H7 (cell line): ENCODE measurements around the gene OR11A1. TPM values are rescaled to one million over a fixed set of nuclear protein-coding genes. Genes with fewer than 3 reads are reported as not detected.

Experiments
- DNase-seq: peaks from one replicate; pipeline ENCODE4 v3.0.0; 2012
- H3K27me3 ChIP-seq: 2 replicates; pipeline ENCODE4 v1.6.0; 2011; ENCODE audit warnings: mild to moderate bottlenecking, low read length; ENCODE audit not compliant: control insufficient read depth, insufficient read depth
- H3K36me3 ChIP-seq: replicated peaks from 2 replicates; pipeline ENCODE4 v1.5.1; 2011; ENCODE audit warnings: low read length; ENCODE audit not compliant: control insufficient read depth, insufficient read depth
- H3K4me3 ChIP-seq: 2 replicates; pipeline ENCODE4 v1.5.1; 2011; ENCODE audit warnings: low read depth, mild to moderate bottlenecking, control low read depth, low read length, moderate library complexity; ENCODE audit not compliant: insufficient read depth
- total RNA-seq: library from RNA; depleted of rRNA; stranded (reverse); fragments of >200 nt; shearing (Covaris generic); gene quantifications from 2 replicates; pipeline ENCODE4 v1.2.3, GENCODE V29; 2014; rRNA removed

OR11A1 gene, protein sequence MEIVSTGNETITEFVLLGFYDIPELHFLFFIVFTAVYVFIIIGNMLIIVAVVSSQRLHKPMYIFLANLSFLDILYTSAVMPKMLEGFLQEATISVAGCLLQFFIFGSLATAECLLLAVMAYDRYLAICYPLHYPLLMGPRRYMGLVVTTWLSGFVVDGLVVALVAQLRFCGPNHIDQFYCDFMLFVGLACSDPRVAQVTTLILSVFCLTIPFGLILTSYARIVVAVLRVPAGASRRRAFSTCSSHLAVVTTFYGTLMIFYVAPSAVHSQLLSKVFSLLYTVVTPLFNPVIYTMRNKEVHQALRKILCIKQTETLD
- total RNA-seq, result not detected in 2 replicates

DNA sequence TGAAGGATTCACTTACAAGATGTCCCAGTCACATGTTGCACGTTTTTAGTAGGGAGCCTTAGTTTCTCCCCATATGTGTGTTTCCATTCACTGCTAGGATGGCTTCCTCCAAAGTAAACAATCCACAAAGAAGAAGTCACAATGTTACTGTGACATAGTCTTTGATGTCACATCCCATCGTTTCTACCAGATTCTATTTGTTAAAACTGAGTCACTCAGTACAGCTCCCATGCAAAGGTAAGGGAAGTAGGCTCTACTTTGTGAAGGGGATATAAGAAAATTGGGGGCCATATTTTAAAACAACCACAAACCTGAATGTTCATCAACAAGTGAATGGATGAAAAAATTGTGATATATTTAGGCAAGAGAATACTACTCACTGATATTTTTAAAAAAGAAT, at the start of gene OR11A1, which contains the start of gene OR2H1:
TSS of gene OR11A1 (minus strand) at position 101 of the 400 bp plus-strand sequence. CDS start 29,430 bp downstream, outside the sequence.
TSS of gene OR2H1 (plus strand) at position 185 of the 400 bp plus-strand sequence. CDS start 4,615 bp downstream, outside the sequence.
- no peaks in the 10 kb centered on the region for H3K27me3 ChIP-seq
- DNase-seq, result no peak
- no peak within 1 kb of the TSS for H3K4me3 ChIP-seq
- no peaks in the 10 kb centered on the region for H3K36me3 ChIP-seq

DNA sequence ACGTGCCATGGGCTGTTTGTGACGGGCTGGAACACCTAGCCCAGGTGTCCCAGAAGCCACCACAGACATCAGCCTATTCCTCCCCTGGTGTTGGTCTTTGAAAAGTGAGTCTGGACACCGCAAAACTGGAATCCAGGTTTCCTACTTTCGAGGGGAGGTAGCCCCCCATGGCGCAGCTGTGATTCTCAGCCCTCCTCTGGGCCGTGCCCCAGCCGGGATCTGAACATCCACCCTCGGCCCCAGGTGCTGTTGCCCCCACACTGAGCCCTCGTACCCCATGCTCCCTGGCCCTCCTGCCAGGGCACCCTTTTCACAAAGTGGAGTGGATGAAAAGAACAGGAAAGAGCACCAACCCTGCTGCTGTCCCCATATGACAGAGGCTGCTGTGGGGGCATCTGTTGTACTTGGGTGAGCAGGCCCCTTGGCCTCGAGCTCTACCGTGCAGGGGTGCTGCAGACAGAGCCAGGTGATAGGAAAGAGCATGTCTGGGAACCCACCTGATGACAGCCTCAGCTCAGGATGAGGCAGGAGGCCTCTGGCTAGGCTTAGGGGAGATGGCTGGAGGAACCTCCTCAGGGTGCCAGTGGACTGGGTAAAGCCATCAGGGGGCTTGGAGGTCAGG, 49.7 kb upstream of the OR11A1 start:
- Histone ChIP-seq H3K36me3 (no peaks in the 10 kb centered on the region), H3K27me3 (no peaks in the 10 kb centered on the region), H3K4me3 (no peak overlapping the region)
- DNase-seq, result no peak

DNA sequence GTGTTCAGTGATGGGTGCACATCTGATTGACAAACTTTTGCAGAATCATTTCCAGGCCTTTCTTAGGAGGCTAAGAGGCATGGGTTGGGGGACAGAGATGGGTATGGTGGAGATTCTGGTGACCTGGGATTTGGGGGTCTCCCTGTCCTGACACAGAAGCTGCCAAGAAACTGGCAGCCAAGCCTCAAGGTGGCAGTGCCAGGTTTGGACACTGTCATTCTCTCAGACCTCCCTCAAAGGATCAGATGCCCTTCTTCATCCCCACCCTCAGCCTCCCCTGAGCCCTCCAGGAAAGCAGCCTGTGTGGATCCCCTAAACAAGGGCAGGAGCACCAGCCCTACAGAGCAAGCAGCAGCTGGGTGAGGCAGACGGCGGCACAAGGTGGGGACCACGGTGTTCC, 48.9 kb upstream of the OR11A1 start:
- Histone ChIP-seq H3K27me3 (no peaks in the 10 kb centered on the region), H3K36me3 (no peaks in the 10 kb centered on the region), H3K4me3 (no peak overlapping the region)
- no peak for DNase-seq

DNA sequence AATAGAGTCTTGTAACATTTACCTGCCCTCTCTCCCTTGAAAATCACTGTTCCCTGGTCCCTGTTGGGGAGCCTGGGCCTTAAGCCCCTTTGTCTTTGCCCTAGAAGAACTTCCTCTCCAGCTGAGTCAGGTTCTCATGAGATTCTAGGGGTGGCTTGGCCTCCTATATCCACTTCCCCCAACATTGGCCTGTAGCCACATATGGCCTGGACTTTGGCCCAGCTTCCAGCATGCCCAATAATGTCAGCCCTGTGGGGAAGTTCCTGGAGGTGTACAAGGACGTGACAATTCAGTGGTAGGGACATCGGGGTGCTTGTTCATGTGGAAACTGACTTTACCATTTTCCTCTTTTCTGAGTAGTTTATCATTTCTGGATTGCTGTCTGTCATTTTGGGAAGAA, 48.1 kb upstream of the OR11A1 start:
- no peaks in the 10 kb centered on the region for H3K27me3 ChIP-seq
- DNase-seq, result no peak
- no peaks in the 10 kb centered on the region for H3K36me3 ChIP-seq
- no peak overlapping the region for H3K4me3 ChIP-seq

DNA sequence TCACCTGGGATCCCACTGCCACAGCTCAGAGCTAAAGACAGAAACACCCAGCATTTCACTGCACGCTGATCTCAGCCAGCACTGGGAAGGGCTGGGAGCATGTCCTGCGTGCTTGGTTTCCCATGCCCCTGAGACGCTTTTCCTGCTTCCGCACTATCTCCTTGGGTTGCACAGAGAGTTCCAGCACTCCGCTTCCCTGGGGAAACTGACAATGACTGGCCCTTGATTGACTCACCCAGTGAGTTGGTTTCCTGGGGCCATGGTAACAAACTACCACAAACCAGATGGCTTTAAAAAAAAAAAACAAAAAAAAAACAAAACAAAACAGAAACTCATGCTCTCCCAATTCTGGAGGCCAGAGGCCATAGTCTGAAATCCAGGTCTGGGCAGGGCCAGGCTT, 45.7 kb upstream of the OR11A1 start:
- DNase-seq, result no peak
- Histone ChIP-seq H3K4me3 (no peak overlapping the region), H3K36me3 (no peaks in the 10 kb centered on the region), H3K27me3 (no peaks in the 10 kb centered on the region)

DNA sequence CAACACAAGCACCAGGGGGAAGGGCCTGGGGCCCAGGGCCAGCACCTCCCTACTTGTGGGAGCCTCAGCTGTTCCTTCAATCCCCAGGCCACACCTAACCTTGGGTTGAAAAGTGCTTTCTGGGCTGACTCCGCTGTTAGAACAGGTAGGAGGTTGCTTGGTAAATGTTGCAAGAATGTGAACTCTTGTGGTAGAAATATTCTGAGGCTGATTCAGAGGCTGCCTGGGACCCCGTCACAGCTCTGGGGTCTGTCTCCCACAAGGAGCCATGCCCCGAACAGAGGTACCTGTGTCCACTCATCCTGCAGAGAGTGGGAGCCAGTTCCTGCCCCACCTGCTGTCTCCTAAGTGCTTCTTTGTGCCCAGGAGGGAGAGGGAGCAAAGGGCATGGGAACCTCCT, 45.3 kb upstream of the OR11A1 start:
- no peak for DNase-seq
- H3K4me3 ChIP-seq, result no peak overlapping the region
- H3K27me3 ChIP-seq, result no peaks in the 10 kb centered on the region
- H3K36me3 ChIP-seq, result no peaks in the 10 kb centered on the region

DNA sequence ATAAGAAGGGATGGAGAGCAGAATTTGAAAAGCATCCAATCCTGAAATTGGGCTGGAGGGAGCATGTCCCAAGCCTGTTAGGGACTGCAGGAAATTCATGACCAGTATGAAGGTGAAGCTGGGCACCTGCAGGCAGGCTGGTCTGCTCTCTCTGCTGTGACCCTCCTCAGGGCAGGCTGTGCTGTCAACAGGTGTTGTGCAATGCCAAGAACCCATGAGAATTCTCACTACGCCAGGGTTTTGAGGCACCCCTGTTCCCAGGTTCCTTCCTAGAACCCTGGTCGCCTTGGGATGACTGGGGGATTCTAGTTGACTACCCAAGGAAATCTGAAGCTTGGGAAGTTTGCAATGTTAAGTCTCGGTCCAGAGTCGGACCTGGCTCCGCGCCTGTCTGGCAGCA, 44.2 kb upstream of the OR11A1 start:
- Histone ChIP-seq H3K36me3 (no peaks in the 10 kb centered on the region), H3K27me3 (no peaks in the 10 kb centered on the region), H3K4me3 (no peak overlapping the region)
- DNase-seq, result no peak

DNA sequence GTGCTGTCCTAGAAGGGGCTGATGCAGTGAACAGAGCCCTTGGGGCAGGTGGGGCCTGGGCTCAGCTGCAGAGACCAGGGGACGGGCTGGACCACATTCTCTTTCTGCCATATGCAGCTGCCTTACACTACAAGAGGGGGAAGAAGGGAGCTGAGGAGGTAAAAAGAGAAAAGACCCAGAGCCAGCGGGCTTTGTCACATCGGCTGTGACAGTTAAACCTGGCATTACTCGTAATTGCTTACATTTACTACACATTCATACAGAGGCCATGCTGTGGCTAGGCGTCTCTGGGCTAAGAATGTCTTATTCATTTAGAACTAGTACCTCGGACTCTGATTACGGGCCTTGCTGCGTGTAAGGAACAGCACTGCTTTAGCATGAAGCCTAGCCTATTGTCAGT, 43.7 kb upstream of the OR11A1 start:
- H3K36me3 ChIP-seq, result no peaks in the 10 kb centered on the region
- DNase-seq, result no peak
- H3K27me3 ChIP-seq, result no peaks in the 10 kb centered on the region
- H3K4me3 ChIP-seq, result no peak overlapping the region

DNA sequence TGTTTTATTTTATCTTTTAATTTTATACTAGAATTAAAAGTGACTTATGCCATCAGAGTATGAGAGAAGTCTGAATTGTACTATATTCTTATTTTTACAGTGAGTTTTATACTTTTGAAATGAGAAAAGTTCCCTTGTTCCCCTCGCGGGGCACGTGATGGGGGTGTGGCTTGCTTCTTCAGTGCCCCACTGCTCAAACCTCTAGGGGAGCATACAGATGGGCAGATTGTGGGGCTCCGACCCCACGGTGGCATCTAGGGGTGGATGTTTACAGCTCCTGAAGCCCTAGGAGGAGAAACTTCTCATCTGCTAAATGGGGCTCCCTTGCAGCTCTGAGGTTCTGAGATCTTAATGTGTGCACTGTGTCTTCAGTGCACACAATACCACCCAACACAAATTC, 42.8 kb upstream of the OR11A1 start:
- no peaks in the 10 kb centered on the region for H3K36me3 ChIP-seq
- no peak overlapping the region for H3K4me3 ChIP-seq
- DNase-seq, result no peak
- no peaks in the 10 kb centered on the region for H3K27me3 ChIP-seq

DNA sequence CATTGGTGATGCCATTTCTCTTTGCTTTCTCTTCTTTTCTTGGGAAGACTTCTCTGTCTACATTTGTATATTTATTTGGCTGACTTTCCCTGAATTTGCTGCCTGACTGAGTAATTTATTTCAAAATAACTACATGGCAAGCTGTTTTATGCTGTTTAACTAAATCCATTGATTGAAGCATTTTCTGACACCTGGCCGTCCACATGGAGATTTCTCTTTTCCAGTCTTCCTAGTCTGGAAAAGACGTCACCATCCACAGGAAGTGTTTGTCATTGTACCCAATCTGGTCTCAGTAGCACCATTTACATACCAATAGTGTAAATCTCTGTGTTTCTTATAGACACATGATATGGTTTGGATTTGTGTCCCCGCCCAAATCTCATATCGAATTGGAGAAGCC, 40.1 kb upstream of the OR11A1 start:
- no peaks in the 10 kb centered on the region for H3K27me3 ChIP-seq
- DNase-seq, result no peak
- H3K4me3 ChIP-seq, result no peak overlapping the region
- no peaks in the 10 kb centered on the region for H3K36me3 ChIP-seq

DNA sequence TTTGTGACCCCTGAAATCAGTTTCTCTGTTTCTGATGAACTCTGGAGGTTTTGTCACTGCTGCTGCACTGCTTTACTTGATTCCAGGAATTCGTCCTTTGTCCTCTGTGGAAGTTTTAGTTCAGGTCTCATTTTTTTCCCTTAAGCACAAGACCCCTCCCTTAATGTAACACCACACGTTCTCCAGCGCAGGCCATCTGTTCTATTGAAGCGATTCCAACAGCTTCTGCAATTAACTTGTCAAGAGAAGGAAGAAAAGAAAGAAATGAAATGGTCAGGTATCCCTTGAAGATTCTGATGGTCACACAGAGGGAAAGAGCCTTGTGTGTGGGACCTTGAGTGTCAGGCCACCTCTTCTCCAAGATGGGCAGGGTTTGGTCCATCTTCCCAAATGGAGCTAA, 38.7 kb upstream of the OR11A1 start:
- Histone ChIP-seq H3K4me3 (no peak overlapping the region), H3K27me3 (no peaks in the 10 kb centered on the region), H3K36me3 (no peaks in the 10 kb centered on the region)
- DNase-seq, result no peak

DNA sequence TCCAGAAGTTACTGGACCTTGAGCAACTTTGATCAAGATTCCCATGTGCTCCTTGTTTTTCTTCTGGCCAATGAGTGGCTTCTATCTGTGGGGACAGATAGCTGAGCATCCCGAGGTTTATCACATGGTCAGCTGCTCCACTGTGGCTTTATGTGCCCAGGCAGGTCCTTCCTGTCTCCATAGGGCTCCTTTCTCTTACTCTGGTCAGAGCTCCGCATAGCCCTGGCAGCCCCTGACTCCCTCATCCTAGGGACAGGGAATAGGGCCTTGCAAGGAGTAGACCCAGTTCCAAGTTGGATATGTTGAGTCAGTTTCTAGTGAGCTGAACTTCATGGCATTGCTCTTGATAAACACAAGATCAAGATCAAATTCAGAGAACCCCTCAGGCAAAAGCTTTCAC, 37.3 kb upstream of the OR11A1 start:
- Histone ChIP-seq H3K27me3 (no peaks in the 10 kb centered on the region), H3K36me3 (no peaks in the 10 kb centered on the region), H3K4me3 (no peak overlapping the region)
- no peak for DNase-seq

DNA sequence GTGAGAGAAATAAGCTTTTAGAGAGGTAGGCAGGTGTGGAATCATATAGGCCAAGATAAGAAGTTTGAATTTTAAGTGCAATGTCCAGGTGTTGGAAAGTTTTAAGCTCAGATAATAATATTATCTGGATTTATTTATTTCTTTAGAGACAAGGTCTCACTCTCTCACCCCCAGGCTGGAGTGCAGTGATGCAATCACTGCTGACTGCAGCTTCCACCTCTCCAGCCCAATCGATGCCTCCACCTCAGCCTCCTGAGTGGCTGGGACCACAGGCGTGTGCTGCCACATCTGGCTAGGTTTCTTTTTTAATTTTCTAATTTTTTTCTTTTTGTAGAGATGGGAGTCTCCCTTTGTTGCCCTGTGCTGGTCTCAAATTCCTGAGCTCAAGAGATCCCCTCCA, 36.4 kb upstream of the OR11A1 start:
- Histone ChIP-seq H3K27me3 (no peaks in the 10 kb centered on the region), H3K36me3 (no peaks in the 10 kb centered on the region), H3K4me3 (no peak overlapping the region)
- DNase-seq, result no peak

DNA sequence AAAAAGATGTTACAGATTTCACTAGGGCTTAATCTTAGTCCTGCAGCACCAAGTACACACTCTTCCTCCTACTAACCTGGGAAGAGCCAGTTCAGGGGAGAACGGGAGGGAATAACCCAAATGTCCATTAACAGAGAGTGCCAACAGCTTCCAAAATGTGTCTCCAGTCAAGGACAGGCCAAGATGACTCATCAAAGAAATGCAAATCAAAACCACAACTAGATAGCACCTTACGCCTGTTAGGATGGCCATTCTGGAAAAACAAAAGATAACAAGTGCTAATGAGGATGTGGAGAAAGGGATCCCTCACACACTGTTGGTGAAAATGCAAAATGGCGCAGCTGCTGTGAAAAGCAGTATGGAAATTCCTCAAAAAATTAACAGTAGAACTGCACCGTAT, 34.7 kb upstream of the OR11A1 start:
- H3K36me3 ChIP-seq, result no peaks in the 10 kb centered on the region
- H3K4me3 ChIP-seq, result no peak overlapping the region
- H3K27me3 ChIP-seq, result no peaks in the 10 kb centered on the region
- no peak for DNase-seq

DNA sequence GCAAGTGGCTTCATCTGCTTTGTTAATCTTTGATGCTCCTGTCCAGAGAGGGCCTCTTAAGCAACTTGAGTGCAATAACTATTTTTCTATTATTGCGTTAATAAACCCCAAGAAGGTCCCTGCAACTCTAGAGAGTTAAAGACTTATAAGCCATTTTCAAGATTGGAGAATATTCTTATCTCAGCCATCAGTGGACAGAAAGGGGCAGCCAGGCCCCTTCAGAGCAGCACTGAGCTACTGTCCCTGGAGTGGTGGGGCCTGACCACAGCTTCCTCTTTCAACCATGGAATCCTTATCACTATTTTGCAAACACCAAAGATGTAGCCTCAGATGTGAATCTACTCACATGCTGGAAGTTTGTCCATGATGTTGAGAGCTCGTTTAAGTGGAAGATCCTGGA, 33.7 kb upstream of the OR11A1 start:
- DNase-seq, result no peak
- Histone ChIP-seq H3K36me3 (no peaks in the 10 kb centered on the region), H3K27me3 (no peaks in the 10 kb centered on the region), H3K4me3 (no peak overlapping the region)
